Non-pigmented ciliary epithelial cell (primary cell): ENCODE measurements around the gene IRF7.
"Not testable (repeated sequence)": the region's sequence is repeated elsewhere in the genome, so short reads cannot be mapped to it uniquely, and the experiment has no call there.

Source experiments
- DNase-seq: peaks from one replicate; pipeline ENCODE4 v3.0.0-alpha.2; 2010; ENCODE audit warnings: low read depth

IRF7 gene

DNA sequence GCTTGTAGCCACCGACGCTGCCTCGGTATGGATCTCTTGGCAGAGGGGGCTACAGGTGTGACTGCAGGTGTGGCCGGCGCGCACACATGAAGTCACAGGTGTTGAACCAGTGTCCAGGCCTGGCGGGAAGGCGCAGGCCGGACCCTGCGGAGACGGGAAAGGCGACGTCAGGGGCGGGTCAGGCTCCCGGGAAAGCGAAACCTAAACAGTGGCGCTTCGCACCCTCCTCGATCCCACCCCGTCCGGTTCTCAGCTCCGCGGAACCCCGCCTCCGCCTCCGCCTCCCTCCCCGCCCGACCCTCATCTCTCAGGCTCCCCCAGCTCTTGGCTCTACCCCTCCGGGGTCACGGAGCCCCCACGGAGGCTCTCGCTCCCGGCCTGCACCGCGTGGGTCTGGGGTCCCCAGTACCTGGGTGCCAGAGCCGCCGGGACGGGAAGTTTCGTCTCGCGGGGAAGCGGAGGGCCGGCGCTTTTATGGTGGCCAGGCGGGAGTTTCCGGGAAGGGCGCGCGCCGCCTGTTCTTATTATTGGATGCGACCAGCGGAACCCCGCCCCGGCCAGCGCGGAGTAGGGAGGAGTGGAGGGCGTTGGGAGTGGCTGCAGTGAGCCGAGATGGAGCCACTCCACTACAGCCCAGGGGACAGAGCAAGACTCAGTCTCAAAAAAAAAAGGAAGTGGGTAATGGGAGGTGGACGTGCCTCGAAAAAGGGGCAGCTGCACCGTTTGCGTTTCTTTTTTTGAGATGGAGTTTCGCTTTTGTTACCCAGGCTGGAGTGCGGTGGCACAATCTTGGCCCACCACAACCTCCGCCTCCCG is at the start of gene IRF7:
Gene IRF7, minus strand, starts transcription at position 447 of the 816 bp plus-strand sequence. CDS start 586 bp downstream, outside the sequence.
- peak; percentile 44 for DNase-seq

DNA sequence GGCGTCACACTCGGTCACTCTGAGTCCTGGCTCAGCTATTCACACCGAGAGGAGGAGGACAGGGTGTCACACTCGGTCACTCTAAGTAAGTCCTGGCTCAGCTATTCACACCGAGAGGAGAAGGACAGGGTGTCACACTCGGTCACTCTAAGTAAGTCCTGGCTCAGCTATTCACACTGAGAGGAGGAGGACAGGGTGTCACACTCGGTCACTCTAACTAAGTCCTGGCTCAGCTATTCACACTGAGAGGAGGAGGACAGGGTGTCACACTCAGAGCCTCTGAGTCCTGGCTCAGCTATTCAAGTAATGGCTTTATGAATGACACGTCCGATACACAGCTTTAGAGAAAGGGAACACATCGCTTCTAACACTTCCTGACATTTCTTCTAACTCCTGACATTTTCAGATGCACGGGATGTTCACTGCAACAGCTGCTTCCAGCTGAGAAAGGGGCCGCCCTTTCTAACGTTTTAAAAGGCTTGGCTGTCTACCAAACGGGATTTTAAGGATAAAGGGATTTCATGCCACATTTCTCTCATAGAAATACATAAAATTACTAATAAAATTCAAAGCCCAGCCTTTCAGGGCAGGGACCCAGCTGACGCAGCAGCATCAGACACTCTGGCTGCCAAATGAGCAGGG is 49.4 kb upstream of the IRF7 start:
- no peak for DNase-seq

GRCh38 chr11:662689-663274 is 47.0 kb upstream of the IRF7 start:
- no peak for DNase-seq

DNA sequence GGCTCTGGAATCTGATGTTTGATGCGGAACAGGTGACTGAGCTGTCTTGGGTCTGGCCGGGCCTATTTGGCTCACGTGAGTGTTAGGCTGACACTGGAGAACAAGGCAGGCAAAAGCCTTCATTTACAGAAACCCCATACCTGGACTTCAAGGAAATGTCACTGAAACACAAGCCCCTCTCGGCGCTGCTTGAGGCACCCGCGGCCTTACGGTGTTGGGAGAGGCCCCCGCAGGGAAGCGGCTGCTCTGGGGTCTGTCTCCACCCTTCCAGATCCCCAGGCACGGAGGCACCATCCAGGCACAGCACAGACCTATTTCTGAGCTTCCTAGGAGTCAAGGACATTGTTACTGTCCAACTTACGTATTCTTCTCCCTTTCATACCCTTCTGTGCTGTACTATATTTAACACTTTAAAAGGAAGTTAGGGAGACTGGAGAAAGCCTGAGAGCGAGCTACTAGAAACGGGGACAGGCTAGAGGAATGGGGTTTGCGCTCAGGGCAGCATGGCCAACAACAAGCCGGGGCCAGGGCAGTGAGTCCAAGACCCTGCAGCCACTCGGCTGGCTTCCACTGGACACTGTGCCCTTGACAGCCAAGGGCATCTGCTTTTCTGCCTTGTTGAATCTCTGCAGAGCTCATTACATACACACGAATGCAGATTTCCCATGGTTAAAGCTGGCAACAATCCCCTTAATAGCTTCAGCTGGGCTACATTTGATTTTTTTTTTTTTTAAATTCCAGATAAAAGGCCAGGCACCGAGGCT is 45.1 kb upstream of the IRF7 start:
- DNase-seq, result no peak

- no peak for DNase-seq
These were observed 44.5 kb upstream of the IRF7 start for GRCh38 chr11:660281-660680.

DNA sequence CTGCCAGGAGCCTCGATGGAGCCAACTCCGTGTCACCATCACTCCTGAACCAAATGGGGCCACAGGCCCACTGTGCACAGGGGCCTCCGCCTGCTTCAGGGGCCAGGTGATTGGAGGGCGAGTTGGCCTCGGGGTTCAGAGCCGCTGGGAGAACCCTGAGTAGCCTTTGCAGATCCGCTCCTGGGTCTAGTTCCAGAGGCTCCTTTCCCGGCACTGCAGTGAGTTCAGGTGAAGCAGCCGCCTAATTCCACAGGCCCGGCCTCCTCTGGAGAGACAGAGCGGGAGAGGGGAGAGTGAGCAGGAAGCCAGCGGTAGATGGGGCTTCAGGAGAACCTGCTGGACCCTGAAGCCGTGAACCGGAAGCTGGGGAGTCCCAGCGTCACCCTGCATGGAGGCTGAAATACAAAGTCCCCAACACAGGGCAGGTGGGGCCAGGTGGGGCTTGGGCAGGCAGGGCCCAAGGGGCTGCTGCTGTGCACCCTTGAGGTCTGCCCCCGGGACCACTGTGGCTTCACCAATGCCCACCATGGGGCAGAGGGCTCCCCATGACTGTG is 43.9 kb upstream of the IRF7 start:
- no peak for DNase-seq

DNA sequence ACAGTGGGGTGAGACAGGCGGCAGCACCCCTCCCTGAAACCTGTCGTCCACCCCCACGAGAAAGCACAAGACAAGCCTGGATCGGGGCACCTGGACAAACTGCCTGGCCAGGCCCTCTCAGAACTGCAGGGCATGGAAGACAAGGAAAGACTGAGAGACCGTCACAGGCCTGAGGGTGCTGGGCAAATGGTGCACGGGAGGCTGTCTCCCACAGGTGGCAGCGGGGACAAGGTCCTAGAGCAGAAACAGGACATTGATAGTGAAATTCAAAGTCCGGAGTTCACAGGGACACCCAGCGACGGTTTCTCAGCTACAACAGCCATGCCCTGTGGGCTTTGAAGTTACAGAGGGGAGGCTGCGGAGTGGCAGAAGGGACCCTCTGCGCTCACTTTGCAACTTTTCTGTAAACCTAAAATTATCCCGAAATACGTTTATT is 42.0 kb upstream of the IRF7 start:
- DNase-seq, result no peak

DNA sequence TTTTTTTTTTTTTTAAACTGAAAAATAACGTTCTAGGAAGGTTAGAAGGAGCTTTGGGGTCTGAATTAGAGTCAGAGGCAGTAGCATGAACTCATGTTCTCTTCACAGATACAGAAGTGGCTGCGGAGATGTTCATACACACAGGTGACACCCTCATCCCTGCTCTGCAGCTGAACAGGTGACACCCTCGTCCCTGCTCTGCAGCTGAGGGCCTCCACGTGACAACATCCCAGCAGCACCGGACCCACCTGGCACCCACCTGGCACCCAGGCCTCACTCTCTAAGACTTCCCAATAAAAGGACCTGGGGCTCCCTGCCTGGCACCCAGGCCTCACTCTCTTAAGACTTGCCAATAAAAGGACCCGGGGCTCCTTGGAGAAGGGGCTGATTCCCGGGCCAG is 41.1 kb upstream of the IRF7 start:
- no peak for DNase-seq

- no peak for DNase-seq
These were observed 40.7 kb upstream of the IRF7 start for GRCh38 chr11:656426-656825.

DNA sequence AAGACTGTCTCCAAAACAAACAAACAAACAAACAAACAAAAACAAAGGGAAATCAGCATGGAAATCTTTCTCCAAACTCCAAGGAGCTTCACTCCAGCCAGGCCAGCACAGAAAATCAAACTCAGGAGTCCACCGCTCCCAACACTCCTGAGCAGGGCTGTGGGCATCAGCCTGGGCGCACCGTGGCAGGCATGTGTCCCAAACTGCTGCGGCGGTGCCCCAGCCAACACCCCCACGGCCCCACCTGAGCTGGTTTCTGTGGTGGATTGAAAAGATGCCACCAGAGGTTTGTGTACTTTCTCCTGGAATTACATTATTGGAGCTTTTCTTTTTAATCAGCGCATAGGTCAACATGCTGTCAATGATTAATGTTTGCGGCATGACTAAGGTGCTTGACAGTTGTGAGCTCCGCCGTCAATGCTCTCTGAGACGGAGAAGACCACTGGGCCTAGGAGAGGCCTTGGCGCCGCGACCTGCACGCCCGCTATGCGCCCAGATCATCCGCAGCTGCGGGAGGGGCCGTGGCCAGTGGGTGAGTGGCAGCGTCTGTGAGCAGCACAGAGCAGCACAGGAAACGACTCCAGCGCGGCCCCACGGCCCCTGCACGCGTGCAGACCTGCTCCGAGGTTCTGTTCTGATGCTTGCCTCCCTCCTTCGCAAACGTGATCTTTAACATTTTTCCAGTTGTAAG is 39.4 kb upstream of the IRF7 start:
- DNase-seq, result no peak

- DNase-seq, result not testable (repeated sequence)
These were observed 38.7 kb upstream of the IRF7 start for GRCh38 chr11:654444-654843.

GRCh38 chr11:653837-654236 is 38.1 kb upstream of the IRF7 start:
- DNase-seq, result no peak

DNA sequence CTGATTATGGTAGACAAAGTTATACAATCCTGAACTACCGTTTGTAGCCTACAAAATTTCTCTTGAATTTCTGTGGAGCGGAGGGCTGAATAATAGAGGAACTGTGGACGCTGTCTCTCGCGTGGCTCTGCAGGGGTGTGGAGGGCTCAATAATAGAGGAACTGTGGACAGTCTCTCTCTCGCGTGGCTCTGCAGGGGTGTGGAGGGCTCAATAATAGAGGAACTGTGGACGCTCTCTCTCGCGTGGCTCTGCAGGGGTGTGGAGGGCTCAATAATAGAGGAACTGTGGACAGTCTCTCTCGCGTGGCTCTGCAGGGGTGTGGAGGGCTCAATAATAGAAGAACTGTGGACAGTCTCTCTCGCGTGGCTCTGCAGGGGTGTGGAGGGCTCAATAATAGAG is 37.4 kb upstream of the IRF7 start:
- DNase-seq, result not testable (repeated sequence)

GRCh38 chr11:650482-650881 is 34.7 kb upstream of the IRF7 start:
- no peak for DNase-seq

- DNase-seq, result not testable (repeated sequence)
These were observed 32.0 kb upstream of the IRF7 start for GRCh38 chr11:647672-648158.

GRCh38 chr11:646214-646613 is 30.5 kb upstream of the IRF7 start:
- DNase-seq, result no peak

DNA sequence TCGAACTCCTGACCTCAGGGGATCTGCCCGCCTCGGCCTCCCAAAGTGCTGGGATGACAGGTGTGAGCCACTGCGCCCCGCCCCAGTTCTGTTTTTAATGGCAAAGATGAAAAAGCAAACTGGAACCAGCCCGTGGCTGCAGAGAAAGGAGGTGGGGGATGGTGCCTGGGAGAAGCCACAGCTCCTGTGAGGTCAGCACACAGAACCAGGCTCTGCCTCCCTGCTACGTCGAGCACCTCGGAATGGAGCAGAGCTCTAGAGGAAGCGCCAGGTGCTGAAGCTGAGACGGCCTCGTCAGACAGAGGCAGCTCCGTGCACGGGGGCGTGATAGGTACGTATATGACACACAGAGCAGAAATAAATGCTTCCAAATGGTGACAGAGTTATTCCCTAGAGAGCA is 29.8 kb upstream of the IRF7 start:
- DNase-seq, result no peak

DNA sequence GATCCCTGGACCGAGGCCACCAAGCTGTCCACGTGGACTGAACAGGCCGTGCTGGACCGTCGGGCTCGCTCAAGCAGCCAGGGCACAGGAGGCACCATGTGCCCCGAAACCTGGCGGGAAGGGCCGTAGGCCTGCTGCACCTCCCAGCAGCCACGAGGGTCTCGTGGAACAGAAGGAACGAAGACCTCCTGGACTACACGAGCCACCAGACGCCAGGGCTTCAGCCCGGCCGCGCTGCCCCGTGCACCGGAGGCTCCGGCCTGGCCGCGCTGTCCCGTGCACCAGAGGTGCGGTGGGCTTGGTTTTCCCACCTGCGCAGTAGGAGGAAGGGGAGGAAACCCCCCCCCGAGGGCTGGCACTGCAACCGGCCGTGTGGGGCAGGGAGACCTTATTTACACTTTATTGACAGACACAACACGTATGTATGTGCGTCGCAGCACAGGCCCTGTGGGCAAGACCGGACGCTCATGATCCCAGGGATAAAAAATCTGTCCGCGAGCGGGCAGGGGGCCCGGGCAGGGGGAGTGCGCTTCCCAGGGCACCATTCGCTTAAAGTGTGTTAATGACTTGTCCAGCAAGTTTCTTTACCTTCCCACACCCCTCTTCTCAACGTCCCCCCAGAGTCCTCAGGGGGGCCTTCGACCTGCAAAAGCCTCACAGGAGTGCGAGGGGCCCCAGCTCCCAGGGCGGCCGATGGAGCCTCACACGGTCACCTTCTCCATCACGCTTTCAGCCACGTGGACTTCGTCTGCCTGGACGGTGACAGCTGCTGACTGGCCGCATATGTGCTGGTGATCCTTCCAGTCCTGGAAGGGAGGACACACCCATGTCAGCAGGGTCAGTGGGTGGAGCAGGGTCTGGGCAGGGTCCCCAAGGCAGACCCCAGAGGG is 28.3 kb upstream of the IRF7 start:
- DNase-seq, result no peak

GRCh38 chr11:643366-643765 is 27.6 kb upstream of the IRF7 start:
- no peak for DNase-seq

GRCh38 chr11:641806-642370 is 26.1 kb upstream of the IRF7 start:
- DNase-seq, result no peak
